ENCODE results near the gene ANGEL2. TPM values are rescaled to one million over a fixed set of nuclear protein-coding genes. Genes with fewer than 3 reads are reported as not detected.

The ANGEL2 gene
- total and polyA plus RNA-seq, 2 of the 13 experiments (the other 11 are each of a cell fraction or from before 2014, with no cell fraction given): 12.3 to 25.4 TPM

DNA sequence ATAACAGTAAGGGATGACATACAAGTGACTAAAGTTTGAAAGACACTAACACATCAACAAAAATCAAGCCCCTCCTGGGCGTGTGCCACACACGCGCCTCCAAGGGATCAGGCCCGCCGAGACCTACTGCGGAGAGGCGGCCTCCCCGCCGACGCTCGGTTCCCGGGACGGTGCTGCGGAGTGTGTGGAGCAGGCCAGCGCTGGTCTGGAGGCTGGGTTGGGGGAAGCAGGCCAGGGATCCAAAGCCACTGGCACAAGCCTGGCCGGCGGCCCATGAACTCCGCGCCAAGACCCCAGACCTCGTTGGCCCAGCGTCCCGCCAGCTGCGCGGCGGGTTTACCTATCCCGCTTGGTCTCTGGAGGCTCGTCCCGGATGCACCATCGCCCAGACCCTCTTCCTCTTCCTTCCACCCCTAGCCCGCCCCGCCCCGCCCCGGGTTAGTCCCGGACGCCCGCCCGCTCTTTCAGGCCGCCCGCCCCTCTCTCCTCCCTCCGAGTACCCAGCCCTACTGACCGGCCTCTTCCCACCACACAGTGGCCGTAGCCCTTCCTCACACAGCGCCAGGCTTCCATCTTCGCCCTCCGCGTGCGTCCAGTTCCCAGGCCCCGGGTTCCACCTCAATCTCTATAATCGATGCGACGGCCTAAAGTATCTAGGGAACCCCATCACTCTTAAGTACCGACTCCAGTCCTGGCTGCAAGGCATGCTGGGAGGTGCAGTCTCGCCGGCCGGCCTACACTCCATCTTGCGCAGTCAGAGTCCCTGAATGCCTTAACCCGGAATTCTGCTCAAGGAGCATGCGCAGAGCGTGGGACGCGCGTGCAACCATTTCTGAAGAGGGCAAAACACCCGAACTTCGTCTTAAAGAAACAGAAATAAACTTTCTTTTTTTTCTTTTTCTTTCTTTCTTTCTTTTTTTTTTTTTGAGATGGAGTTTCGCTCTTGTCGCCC lies at the start of gene ANGEL2 (continued):
- TF ChIP-seq, protein P1, sequence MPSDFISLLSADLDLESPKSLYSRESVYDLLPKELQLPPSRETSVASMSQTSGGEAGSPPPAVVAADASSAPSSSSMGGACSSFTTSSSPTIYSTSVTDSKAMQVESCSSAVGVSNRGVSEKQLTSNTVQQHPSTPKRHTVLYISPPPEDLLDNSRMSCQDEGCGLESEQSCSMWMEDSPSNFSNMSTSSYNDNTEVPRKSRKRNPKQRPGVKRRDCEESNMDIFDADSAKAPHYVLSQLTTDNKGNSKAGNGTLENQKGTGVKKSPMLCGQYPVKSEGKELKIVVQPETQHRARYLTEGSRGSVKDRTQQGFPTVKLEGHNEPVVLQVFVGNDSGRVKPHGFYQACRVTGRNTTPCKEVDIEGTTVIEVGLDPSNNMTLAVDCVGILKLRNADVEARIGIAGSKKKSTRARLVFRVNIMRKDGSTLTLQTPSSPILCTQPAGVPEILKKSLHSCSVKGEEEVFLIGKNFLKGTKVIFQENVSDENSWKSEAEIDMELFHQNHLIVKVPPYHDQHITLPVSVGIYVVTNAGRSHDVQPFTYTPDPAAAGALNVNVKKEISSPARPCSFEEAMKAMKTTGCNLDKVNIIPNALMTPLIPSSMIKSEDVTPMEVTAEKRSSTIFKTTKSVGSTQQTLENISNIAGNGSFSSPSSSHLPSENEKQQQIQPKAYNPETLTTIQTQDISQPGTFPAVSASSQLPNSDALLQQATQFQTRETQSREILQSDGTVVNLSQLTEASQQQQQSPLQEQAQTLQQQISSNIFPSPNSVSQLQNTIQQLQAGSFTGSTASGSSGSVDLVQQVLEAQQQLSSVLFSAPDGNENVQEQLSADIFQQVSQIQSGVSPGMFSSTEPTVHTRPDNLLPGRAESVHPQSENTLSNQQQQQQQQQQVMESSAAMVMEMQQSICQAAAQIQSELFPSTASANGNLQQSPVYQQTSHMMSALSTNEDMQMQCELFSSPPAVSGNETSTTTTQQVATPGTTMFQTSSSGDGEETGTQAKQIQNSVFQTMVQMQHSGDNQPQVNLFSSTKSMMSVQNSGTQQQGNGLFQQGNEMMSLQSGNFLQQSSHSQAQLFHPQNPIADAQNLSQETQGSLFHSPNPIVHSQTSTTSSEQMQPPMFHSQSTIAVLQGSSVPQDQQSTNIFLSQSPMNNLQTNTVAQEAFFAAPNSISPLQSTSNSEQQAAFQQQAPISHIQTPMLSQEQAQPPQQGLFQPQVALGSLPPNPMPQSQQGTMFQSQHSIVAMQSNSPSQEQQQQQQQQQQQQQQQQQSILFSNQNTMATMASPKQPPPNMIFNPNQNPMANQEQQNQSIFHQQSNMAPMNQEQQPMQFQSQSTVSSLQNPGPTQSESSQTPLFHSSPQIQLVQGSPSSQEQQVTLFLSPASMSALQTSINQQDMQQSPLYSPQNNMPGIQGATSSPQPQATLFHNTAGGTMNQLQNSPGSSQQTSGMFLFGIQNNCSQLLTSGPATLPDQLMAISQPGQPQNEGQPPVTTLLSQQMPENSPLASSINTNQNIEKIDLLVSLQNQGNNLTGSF (CRISPR knock-in tag; IDR thresholded peaks at IDR 0.05): peak; percentile 64; the same call in 1 of the 2 replicates
- peak; percentile 44; the same call in 1 of the 2 replicates for TF ChIP-seq GATAD2A (CRISPR knock-in tag; IDR thresholded peaks at IDR 0.05)
- no peak for TF ChIP-seq ZBTB1 (CRISPR knock-in tag; IDR thresholded peaks at IDR 0.05; ENCODE audit: borderline replicate concordance)
- no peak for TF ChIP-seq TSC22D2 (CRISPR knock-in tag; IDR thresholded peaks at IDR 0.05; ENCODE audit: borderline replicate concordance)
- TF ChIP-seq, protein P2, sequence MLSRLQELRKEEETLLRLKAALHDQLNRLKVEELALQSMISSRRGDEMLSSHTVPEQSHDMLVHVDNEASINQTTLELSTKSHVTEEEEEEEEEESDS (CRISPR knock-in tag; IDR thresholded peaks at IDR 0.05; ENCODE audit: borderline replicate concordance): no peak
- TF ChIP-seq HNRNPUL1 (IDR thresholded peaks at IDR 0.05; ENCODE audit: low read depth, low read length): no peak
- TF ChIP-seq PTBP1 (IDR thresholded peaks at IDR 0.05; ENCODE audit: low read depth, low read length, poor library complexity, severe bottlenecking): no peak
- TF ChIP-seq SOX6 (IDR thresholded peaks at IDR 0.05): no peak
- TF ChIP-seq SOX6 (CRISPR knock-in tag; IDR thresholded peaks at IDR 0.05): peak; percentile 41
- 0 out of 2 replicates have a peak, but pooled peaks have one; percentile 56 for TF ChIP-seq ZNF660 (CRISPR knock-in tag; IDR thresholded peaks at IDR 0.05; ENCODE audit: borderline replicate concordance, low read depth)
- peak; percentile 29 for TF ChIP-seq BCL6 (CRISPR knock-in tag; IDR thresholded peaks at IDR 0.05)
- TF ChIP-seq NR2F6 (IDR thresholded peaks at IDR 0.05): no peak
- peak; percentile 11; the same call in 1 of the 2 replicates for TF ChIP-seq NR2F6 (CRISPR knock-in tag; IDR thresholded peaks at IDR 0.05)
- TF ChIP-seq ZNF546 (CRISPR knock-in tag; conservative IDR thresholded peaks at IDR 0.05): peak; percentile 80; the same call in 1 of the 2 replicates
- TF ChIP-seq, protein P3, sequence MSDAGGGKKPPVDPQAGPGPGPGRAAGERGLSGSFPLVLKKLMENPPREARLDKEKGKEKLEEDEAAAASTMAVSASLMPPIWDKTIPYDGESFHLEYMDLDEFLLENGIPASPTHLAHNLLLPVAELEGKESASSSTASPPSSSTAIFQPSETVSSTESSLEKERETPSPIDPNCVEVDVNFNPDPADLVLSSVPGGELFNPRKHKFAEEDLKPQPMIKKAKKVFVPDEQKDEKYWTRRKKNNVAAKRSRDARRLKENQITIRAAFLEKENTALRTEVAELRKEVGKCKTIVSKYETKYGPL (CRISPR knock-in tag; IDR thresholded peaks at IDR 0.05): no peak
- TF ChIP-seq CCAR2 (optimal IDR thresholded peaks at IDR 0.05; ENCODE audit: low read depth, low read length): no peak
- no peak; the same call in 1 of the 2 replicates for TF ChIP-seq RXRB (CRISPR knock-in tag; IDR thresholded peaks at IDR 0.05; ENCODE audit: borderline replicate concordance)
- TF ChIP-seq ZNF674 (CRISPR knock-in tag; IDR thresholded peaks at IDR 0.05; ENCODE audit: low read depth): no peak
- TF ChIP-seq, protein P4, sequence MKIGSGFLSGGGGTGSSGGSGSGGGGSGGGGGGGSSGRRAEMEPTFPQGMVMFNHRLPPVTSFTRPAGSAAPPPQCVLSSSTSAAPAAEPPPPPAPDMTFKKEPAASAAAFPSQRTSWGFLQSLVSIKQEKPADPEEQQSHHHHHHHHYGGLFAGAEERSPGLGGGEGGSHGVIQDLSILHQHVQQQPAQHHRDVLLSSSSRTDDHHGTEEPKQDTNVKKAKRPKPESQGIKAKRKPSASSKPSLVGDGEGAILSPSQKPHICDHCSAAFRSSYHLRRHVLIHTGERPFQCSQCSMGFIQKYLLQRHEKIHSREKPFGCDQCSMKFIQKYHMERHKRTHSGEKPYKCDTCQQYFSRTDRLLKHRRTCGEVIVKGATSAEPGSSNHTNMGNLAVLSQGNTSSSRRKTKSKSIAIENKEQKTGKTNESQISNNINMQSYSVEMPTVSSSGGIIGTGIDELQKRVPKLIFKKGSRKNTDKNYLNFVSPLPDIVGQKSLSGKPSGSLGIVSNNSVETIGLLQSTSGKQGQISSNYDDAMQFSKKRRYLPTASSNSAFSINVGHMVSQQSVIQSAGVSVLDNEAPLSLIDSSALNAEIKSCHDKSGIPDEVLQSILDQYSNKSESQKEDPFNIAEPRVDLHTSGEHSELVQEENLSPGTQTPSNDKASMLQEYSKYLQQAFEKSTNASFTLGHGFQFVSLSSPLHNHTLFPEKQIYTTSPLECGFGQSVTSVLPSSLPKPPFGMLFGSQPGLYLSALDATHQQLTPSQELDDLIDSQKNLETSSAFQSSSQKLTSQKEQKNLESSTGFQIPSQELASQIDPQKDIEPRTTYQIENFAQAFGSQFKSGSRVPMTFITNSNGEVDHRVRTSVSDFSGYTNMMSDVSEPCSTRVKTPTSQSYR (CRISPR knock-in tag; IDR thresholded peaks at IDR 0.05; ENCODE audit: borderline replicate concordance): no peak
- TF ChIP-seq ZBTB3 (CRISPR knock-in tag; IDR thresholded peaks at IDR 0.05; ENCODE audit: borderline replicate concordance, low read depth): no peak
- TF ChIP-seq ZKSCAN8 (CRISPR knock-in tag; IDR thresholded peaks at IDR 0.05; ENCODE audit: borderline replicate concordance): 0 out of 2 replicates have a peak, but pooled peaks have one; percentile 18

All from HepG2 (cell line).